HepG2 (cell line): ENCODE measurements around the gene LEPR. TPM values are rescaled to one million over a fixed set of nuclear protein-coding genes. Genes with fewer than 3 reads are reported as not detected.
A peak's percentile ranks its signal among the peaks of the same experiment; 100 is the strongest.

ENCODE experiments used
- AGO2 ChIP-seq: fragments of 200-400 bp; formaldehyde crosslinking; optimal IDR thresholded peaks from 2 replicates; pipeline ENCODE3; 2017; ENCODE audit warnings: mild to moderate bottlenecking, low read depth, low read length, moderate library complexity
- BORCS8-MEF2B ChIP-seq: sonication (generic); formaldehyde crosslinking; IDR thresholded peaks from 2 replicates; pipeline ENCODE4 v1.8.0; 2022; ENCODE audit warnings: mild to moderate bottlenecking, missing genetic modification reagents
- CREM ChIP-seq, 2 experiments: sonication (generic) in 1 of 2; formaldehyde crosslinking in 1 of 2; IDR thresholded peaks; 2 replicates each; pipeline versions ENCODE4 v1.4.0 to v1.6.1; 2016 to 2020; ENCODE audit warnings: antibody characterized with exemption in 1 of 2, mild to moderate bottlenecking in 1 of 2, missing genetic modification reagents in 1 of 2
- GZF1 ChIP-seq: sonication (generic); formaldehyde crosslinking; IDR thresholded peaks from 2 replicates; pipeline ENCODE4 v1.5.1; 2020; ENCODE audit warnings: mild to moderate bottlenecking, missing genetic modification reagents
- MIER2 ChIP-seq: IDR thresholded peaks from 2 replicates; pipeline ENCODE4 v1.6.1; 2016; ENCODE audit warnings: missing biosample characterization, missing genetic modification reagents
- NFYC ChIP-seq: IDR thresholded peaks from 2 replicates; pipeline ENCODE4 v1.6.1; 2016; ENCODE audit warnings: missing genetic modification reagents, missing compliant biosample characterization
- NONO ChIP-seq, 2 experiments: fragments of 450-650 bp in 1 of 2; sonication (generic) in 1 of 2; formaldehyde crosslinking in 1 of 2; IDR thresholded peaks in 1 of 2; conservative IDR thresholded peaks in 1 of 2; 2 replicates each; pipeline versions ENCODE4 v1.6.1 to v1.8.0; 2017 to 2022; ENCODE audit warnings: mild to moderate bottlenecking in 1 of 2, missing genetic modification reagents in 1 of 2, moderate library complexity in 1 of 2
- NR2F1 ChIP-seq, 2 experiments: fragments of 450-650 bp in 1 of 2; formaldehyde crosslinking in 1 of 2; IDR thresholded peaks; 2 replicates each; pipeline versions ENCODE4 v1.5.0 to v1.6.1; 2016 to 2020; ENCODE audit warnings: mild to moderate bottlenecking in 1 of 2, missing compliant biosample characterization in 1 of 2, missing genetic modification reagents in 1 of 2, moderate library complexity in 1 of 2
- PPARG ChIP-seq: conservative IDR thresholded peaks from 2 replicates; pipeline ENCODE4 v1.6.1; 2016; ENCODE audit warnings: missing biosample characterization, missing genetic modification reagents
- SRSF1 ChIP-seq: fragments of 200-400 bp; formaldehyde crosslinking; optimal IDR thresholded peaks from 2 replicates; pipeline ENCODE3; 2017; ENCODE audit warnings: mild to moderate bottlenecking, low read depth, low read length, moderate library complexity
- ZNF143 ChIP-seq: sonication (generic); formaldehyde crosslinking; IDR thresholded peaks from 2 replicates; pipeline ENCODE4 v1.4.0; 2020; ENCODE audit warnings: missing genetic modification reagents
- ZNF264 ChIP-seq: sonication (generic); formaldehyde crosslinking; IDR thresholded peaks from 2 replicates; pipeline ENCODE4 v1.4.0; 2020; ENCODE audit warnings: missing genetic modification reagents
- ZNF589 ChIP-seq: sonication (generic); formaldehyde crosslinking; conservative IDR thresholded peaks from 2 replicates; pipeline ENCODE4 v1.8.0; 2022; ENCODE audit warnings: mild to moderate bottlenecking, moderate library complexity, missing genetic modification reagents
- ZNF878 ChIP-seq: sonication (generic); formaldehyde crosslinking; IDR thresholded peaks from 2 replicates; pipeline ENCODE4 v1.8.1; 2023; ENCODE audit warnings: mild to moderate bottlenecking, missing genetic modification reagents, moderate library complexity
- ZSCAN22 ChIP-seq: sonication (generic); formaldehyde crosslinking; IDR thresholded peaks from 2 replicates; pipeline ENCODE4 v1.4.0; 2020; ENCODE audit warnings: mild to moderate bottlenecking, missing genetic modification reagents
- polyA plus RNA-seq, 8 experiments: library from polyadenylated mRNA; depleted of rRNA in 3 of 8; stranded (reverse) in 7 of 8; unstranded in 1 of 8; fragments of >200 nt; fragmentation: Illumina TruSeq in 4 of 8; extraction: Trizol in 4 of 8; gene quantifications; 2 replicates each; pipeline versions ENCODE4 v1.2.1 to v1.2.3, GENCODE V29; 2011 to 2016; ENCODE audit warnings: low read depth in 4 of 8, missing spikeins in 1 of 8, mixed read lengths in 1 of 8; ENCODE audit not compliant: insufficient read depth in 1 of 8
- total RNA-seq, 5 experiments: library from RNA; depleted of rRNA; stranded (reverse); fragments of >200 nt; fragmentation: Illumina TruSeq; extraction: Trizol; gene quantifications; 2 replicates each; pipeline ENCODE4 v1.2.3, GENCODE V29; 2016; ENCODE audit warnings: low read depth in 1 of 5
- TF ChIP-seq, protein P1 (sequence below), 2 experiments: sonication (generic) in 1 of 2; formaldehyde crosslinking in 1 of 2; IDR thresholded peaks; 2 replicates each; pipeline versions ENCODE4 v1.4.0 to v1.6.1; 2016 to 2020; ENCODE audit warnings: borderline replicate concordance in 1 of 2, low read depth in 1 of 2, mild to moderate bottlenecking in 1 of 2, missing genetic modification reagents in 1 of 2
- TF ChIP-seq, protein P2 (sequence below): sonication (generic); formaldehyde crosslinking; IDR thresholded peaks from 2 replicates; pipeline ENCODE4 v1.4.0; 2020; ENCODE audit warnings: missing genetic modification reagents
- TF ChIP-seq, protein P3 (sequence below): IDR thresholded peaks from 2 replicates; pipeline ENCODE4 v1.6.1; 2016; ENCODE audit warnings: low read depth, borderline replicate concordance

The LEPR gene
- total and polyA plus RNA-seq, 2 of the 13 experiments (the other 11 are each of a cell fraction or from before 2014, with no cell fraction given), result 0.60 to 1.7 TPM

DNA sequence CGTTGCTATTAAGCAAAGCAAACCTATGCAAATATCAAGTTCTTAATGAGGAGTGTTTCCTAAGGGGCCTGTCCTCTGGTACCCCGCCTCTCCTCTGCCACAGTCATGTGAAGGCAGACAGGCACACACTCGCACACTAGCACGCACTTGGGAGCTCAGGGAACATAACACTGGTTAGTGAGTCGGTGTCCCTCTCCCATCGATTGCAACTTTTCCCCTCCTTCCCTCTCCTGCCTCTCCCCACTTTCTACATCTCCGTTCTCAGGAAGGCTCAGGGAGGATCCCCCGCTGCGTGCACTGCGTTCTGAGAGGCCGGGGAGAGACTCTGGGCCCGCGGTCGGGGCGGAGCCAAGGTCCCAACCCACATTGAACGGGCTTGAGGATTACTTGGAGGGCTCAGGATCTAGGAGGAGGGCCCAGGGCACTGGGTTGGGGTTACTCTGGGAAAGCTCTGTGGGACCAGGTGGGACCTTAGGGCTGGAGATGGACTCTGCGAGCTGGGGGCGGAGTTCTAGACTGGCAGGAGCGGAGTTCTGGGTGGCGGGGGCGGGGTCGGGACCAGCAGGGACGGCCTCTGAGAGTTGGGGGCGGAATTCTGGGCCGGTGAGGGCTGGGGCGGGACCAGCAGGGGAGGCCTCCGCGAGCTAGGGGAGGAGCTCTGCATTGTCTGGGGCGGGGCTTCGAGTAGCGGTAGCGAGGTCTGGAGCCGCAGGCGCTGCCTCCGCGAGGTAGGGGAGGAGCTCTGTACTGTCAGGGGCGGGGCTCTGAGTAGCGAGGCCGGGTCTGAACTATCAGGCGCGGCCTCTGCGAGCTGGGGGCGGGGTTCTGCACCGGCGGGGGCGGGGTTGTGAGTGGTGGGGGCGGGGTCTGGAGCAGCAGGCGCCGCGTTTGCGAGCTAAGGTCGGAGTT, 533 bp upstream of the LEPR start (continued):
- TF ChIP-seq, protein P1, sequence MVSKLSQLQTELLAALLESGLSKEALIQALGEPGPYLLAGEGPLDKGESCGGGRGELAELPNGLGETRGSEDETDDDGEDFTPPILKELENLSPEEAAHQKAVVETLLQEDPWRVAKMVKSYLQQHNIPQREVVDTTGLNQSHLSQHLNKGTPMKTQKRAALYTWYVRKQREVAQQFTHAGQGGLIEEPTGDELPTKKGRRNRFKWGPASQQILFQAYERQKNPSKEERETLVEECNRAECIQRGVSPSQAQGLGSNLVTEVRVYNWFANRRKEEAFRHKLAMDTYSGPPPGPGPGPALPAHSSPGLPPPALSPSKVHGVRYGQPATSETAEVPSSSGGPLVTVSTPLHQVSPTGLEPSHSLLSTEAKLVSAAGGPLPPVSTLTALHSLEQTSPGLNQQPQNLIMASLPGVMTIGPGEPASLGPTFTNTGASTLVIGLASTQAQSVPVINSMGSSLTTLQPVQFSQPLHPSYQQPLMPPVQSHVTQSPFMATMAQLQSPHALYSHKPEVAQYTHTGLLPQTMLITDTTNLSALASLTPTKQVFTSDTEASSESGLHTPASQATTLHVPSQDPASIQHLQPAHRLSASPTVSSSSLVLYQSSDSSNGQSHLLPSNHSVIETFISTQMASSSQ (IDR thresholded peaks at IDR 0.05; ENCODE audit: low read depth), result no peak
- TF ChIP-seq, protein P1 (CRISPR knock-in tag; IDR thresholded peaks at IDR 0.05; ENCODE audit: borderline replicate concordance), result 0 out of 2 replicates have a peak, but pooled peaks have one; percentile 31
- TF ChIP-seq, protein P2, sequence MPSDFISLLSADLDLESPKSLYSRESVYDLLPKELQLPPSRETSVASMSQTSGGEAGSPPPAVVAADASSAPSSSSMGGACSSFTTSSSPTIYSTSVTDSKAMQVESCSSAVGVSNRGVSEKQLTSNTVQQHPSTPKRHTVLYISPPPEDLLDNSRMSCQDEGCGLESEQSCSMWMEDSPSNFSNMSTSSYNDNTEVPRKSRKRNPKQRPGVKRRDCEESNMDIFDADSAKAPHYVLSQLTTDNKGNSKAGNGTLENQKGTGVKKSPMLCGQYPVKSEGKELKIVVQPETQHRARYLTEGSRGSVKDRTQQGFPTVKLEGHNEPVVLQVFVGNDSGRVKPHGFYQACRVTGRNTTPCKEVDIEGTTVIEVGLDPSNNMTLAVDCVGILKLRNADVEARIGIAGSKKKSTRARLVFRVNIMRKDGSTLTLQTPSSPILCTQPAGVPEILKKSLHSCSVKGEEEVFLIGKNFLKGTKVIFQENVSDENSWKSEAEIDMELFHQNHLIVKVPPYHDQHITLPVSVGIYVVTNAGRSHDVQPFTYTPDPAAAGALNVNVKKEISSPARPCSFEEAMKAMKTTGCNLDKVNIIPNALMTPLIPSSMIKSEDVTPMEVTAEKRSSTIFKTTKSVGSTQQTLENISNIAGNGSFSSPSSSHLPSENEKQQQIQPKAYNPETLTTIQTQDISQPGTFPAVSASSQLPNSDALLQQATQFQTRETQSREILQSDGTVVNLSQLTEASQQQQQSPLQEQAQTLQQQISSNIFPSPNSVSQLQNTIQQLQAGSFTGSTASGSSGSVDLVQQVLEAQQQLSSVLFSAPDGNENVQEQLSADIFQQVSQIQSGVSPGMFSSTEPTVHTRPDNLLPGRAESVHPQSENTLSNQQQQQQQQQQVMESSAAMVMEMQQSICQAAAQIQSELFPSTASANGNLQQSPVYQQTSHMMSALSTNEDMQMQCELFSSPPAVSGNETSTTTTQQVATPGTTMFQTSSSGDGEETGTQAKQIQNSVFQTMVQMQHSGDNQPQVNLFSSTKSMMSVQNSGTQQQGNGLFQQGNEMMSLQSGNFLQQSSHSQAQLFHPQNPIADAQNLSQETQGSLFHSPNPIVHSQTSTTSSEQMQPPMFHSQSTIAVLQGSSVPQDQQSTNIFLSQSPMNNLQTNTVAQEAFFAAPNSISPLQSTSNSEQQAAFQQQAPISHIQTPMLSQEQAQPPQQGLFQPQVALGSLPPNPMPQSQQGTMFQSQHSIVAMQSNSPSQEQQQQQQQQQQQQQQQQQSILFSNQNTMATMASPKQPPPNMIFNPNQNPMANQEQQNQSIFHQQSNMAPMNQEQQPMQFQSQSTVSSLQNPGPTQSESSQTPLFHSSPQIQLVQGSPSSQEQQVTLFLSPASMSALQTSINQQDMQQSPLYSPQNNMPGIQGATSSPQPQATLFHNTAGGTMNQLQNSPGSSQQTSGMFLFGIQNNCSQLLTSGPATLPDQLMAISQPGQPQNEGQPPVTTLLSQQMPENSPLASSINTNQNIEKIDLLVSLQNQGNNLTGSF (CRISPR knock-in tag), result no peak
- TF ChIP-seq GZF1 (no peak), MIER2 (CRISPR knock-in tag) (no peak), ZNF589 (0 out of 2 replicates have a peak, but pooled peaks have one; percentile 43), ZNF878 (CRISPR knock-in tag) (no peak; the same call in 1 of the 2 replicates), NFYC (CRISPR knock-in tag) (no peak), AGO2 (no peak), ZSCAN22 (CRISPR knock-in tag) (no peak), CREM (IDR thresholded peaks at IDR 0.05) (no peak), CREM (CRISPR knock-in tag; IDR thresholded peaks at IDR 0.05) (no peak), NONO (IDR thresholded peaks at IDR 0.05) (no peak), NONO (CRISPR knock-in tag; conservative IDR thresholded peaks at IDR 0.05) (0 out of 2 replicates have a peak, but pooled peaks have one; percentile 42), BORCS8-MEF2B (no peak), ZNF264 (CRISPR knock-in tag) (no peak), PPARG (CRISPR knock-in tag) (0 out of 2 replicates have a peak, but pooled peaks have one; percentile 31), NR2F1 (CRISPR knock-in tag; IDR thresholded peaks at IDR 0.05) (no peak), SRSF1 (no peak), ZNF143 (no peak)
- TF ChIP-seq, protein P3, sequence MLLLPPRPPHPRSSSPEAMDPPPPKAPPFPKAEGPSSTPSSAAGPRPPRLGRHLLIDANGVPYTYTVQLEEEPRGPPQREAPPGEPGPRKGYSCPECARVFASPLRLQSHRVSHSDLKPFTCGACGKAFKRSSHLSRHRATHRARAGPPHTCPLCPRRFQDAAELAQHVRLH (CRISPR knock-in tag), result no peak
